WTC11 (cell line): ENCODE results near the gene KDSR. TPM values are rescaled to one million over a fixed set of nuclear protein-coding genes. Genes with fewer than 3 reads are reported as not detected.

Experiments used
- ATAC-seq: fragments of 200-7000 bp; cut with Tn5 transposase; 2 replicates; pipeline ENCODE4 v1.10.0; 2021; ENCODE audit warnings: mild to moderate bottlenecking, moderate library complexity
- CTCF ChIA-PET: fragments of 300-600 bp; sonication (Branson Sonifier 250); formaldehyde crosslinking; loops from one replicate; lab custom pipeline; 2021; ENCODE audit warnings: antibody characterized with exemption; lab: Charles Lee
- POLR2A ChIA-PET: fragments of 350-600 bp; sonication (Branson Sonifier 250); formaldehyde crosslinking; loops from one replicate; lab custom pipeline; 2021; ENCODE audit warnings: antibody characterized with exemption; lab: Charles Lee
- DNase-seq: peaks from one replicate; pipeline ENCODE4 v3.0.0; 2021; ENCODE audit warnings: low spot score
- H3K27ac Mint-ChIP-seq: 2 replicates; pipeline ENCODE4 v1.8.0; 2021; ENCODE audit warnings: mixed read lengths
- H3K27me3 Mint-ChIP-seq: 2 replicates; pipeline ENCODE4 v1.8.0; 2021; ENCODE audit warnings: low read depth, mild to moderate bottlenecking, moderate library complexity, mixed read lengths
- H3K36me3 Mint-ChIP-seq: 2 replicates; pipeline ENCODE4 v1.8.0; 2021; ENCODE audit warnings: mixed read lengths
- H3K4me1 Mint-ChIP-seq: 2 replicates; pipeline ENCODE4 v1.8.0; 2022; ENCODE audit warnings: mixed read lengths
- H3K4me3 Mint-ChIP-seq: 2 replicates; pipeline ENCODE4 v1.8.0; 2021; ENCODE audit warnings: mild to moderate bottlenecking, moderate library complexity, mixed read lengths
- H3K9me3 Mint-ChIP-seq: 2 replicates; pipeline ENCODE4 v1.8.0; 2021; ENCODE audit warnings: mixed read lengths
- AR ChIP-seq: fragments of 250-450 bp; sonication (Bioruptor Pico); IDR thresholded peaks from 2 replicates; pipeline ENCODE4 v1.9.0; 2021; ENCODE audit warnings: mild to moderate bottlenecking
- CREM ChIP-seq: sonication (generic); formaldehyde crosslinking; IDR thresholded peaks from 2 replicates; pipeline ENCODE4 v1.8.1; 2022; ENCODE audit warnings: mild to moderate bottlenecking, missing genetic modification reagents, moderate library complexity
- CTCF ChIP-seq: fragments of 200-600 bp; IDR thresholded peaks from 2 replicates; pipeline ENCODE4 v1.8.0; 2022; ENCODE audit warnings: antibody characterized with exemption
- GABPB1 ChIP-seq: sonication (generic); formaldehyde crosslinking; IDR thresholded peaks from 2 replicates; pipeline ENCODE4 v1.8.1; 2023; ENCODE audit warnings: mild to moderate bottlenecking, missing genetic modification reagents
- HMGA2 ChIP-seq: fragments of 250-450 bp; sonication (Bioruptor Pico); IDR thresholded peaks from 2 replicates; pipeline ENCODE4 v1.4.0; 2021; ENCODE audit warnings: mild to moderate bottlenecking, moderate library complexity
- RELA ChIP-seq: sonication (generic); formaldehyde crosslinking; IDR thresholded peaks from 2 replicates; pipeline ENCODE4 v1.8.1; 2022; ENCODE audit warnings: missing genetic modification reagents, mild to moderate bottlenecking, borderline replicate concordance
- SMAD4 ChIP-seq: sonication (generic); formaldehyde crosslinking; IDR thresholded peaks from 2 replicates; pipeline ENCODE4 v1.8.0; 2022; ENCODE audit warnings: mild to moderate bottlenecking, missing genetic modification reagents
- STAT6 ChIP-seq: sonication (generic); formaldehyde crosslinking; conservative IDR thresholded peaks from 2 replicates; pipeline ENCODE4 v1.8.1; 2023; ENCODE audit warnings: mild to moderate bottlenecking, low read depth, missing genetic modification reagents, moderate library complexity
- ZNF232 ChIP-seq: sonication (generic); formaldehyde crosslinking; IDR thresholded peaks from 2 replicates; pipeline ENCODE4 v1.8.0; 2022; ENCODE audit warnings: mild to moderate bottlenecking, missing genetic modification reagents
- total RNA-seq: library from RNA; stranded (reverse); gene quantifications from 3 replicates; pipeline ENCODE4 v1.2.3, GENCODE V29; 2021

KDSR gene
- total RNA-seq, 1 experiment from 2014 or later = 51.8 TPM

GRCh38 chr18:63342206-63342605, 24.8 kb downstream of the KDSR start:
- peak; percentile 58 for DNase-seq
- Mint-ChIP-seq H3K4me1 (peaks cover 21% of the 10 kb centered on the region), H3K36me3 (peaks cover 53% of the 10 kb centered on the region), H3K27ac (no peak overlapping the region), H3K4me3 (no peak overlapping the region), H3K27me3 (no peaks in the 10 kb centered on the region), H3K9me3 (no peaks in the 10 kb centered on the region)
- CTCF ChIA-PET = interaction anchor here (0.8 to 3.2 kb wide), 2 partner anchors 19 to 98 kb away, joined by 3 to 27 read pairs; no protein-coding TSS in a partner anchor
- POLR2A ChIA-PET = no interaction called here
- TF ChIP-seq RELA (CRISPR knock-in tag) = no peak
- peak; percentile 39 for TF ChIP-seq CTCF
- ATAC-seq = peak; percentile 89

- DNase-seq (peak; percentile 47), ATAC-seq (peak; percentile 84)
- Mint-ChIP-seq H3K4me3 (peak overlapping the region; percentile 11), H3K9me3 (no peaks in the 10 kb centered on the region), H3K4me1 (peaks cover 21% of the 10 kb centered on the region), H3K27ac (peak overlapping the region; percentile 67), H3K27me3 (no peaks in the 10 kb centered on the region), H3K36me3 (peaks cover 54% of the 10 kb centered on the region)
- TF ChIP-seq HMGA2 (CRISPR knock-in tag) (no peak), CTCF (peak; percentile 65)
- CTCF ChIA-PET = interaction anchor here (0.6 to 3.2 kb wide), 21 partner anchors 10 to 320 kb away, joined by 3 to 27 read pairs (median 4); partner anchors contain the start of gene BCL2
- POLR2A ChIA-PET = no interaction called here
Measured at GRCh38 chr18:63339920-63340484, 27.0 kb downstream of the KDSR start.

GRCh38 chr18:63336366-63337099, 30.5 kb downstream of the KDSR start:
- H3K4me1 Mint-ChIP-seq = peaks cover 21% of the 10 kb centered on the region
- ATAC-seq (no peak), DNase-seq (no peak)
- H3K27ac Mint-ChIP-seq = no peak overlapping the region
- POLR2A ChIA-PET = no interaction called here
- no peak overlapping the region for H3K4me3 Mint-ChIP-seq
- CTCF ChIA-PET = no interaction called here
- no peaks in the 10 kb centered on the region for H3K9me3 Mint-ChIP-seq
- H3K27me3 Mint-ChIP-seq = no peaks in the 10 kb centered on the region
- TF ChIP-seq AR (CRISPR knock-in tag) (no peak), ZNF232 (CRISPR knock-in tag) (no peak), SMAD4 (CRISPR knock-in tag) (no peak), CREM (CRISPR knock-in tag) (no peak), GABPB1 (CRISPR knock-in tag) (0 out of 2 replicates have a peak, but pooled peaks have one; percentile 12), RELA (CRISPR knock-in tag) (no peak), STAT6 (CRISPR knock-in tag) (no peak)
- peaks cover 49% of the 10 kb centered on the region for H3K36me3 Mint-ChIP-seq
